SJSA1 (cell line): Measurements from ENCODE around the gene RDH13. TPM values are rescaled to one million over a fixed set of nuclear protein-coding genes. Genes with fewer than 3 reads are reported as not detected.
"Not testable (repeated sequence)": the region's sequence is repeated elsewhere in the genome, so short reads cannot be mapped to it uniquely, and the experiment has no call there.

Experiments used
- DNase-seq, 2 experiments: peaks; one replicate each; pipeline ENCODE4 v3.0.0-alpha.2; 2015 to 2020; ENCODE audit warnings: low spot score in 2 of 2, low read depth in 1 of 2
- H3K27ac ChIP-seq: fragments of 250-450 bp; sonication (Bioruptor Pico); 2 replicates; pipeline ENCODE4 v1.5.1; 2020; ENCODE audit warnings: mild to moderate bottlenecking, moderate library complexity
- H3K27me3 ChIP-seq: fragments of 250-450 bp; sonication (Bioruptor Pico); replicated peaks from 2 replicates; pipeline ENCODE4 v1.5.1; 2020; ENCODE audit warnings: mild to moderate bottlenecking, moderate library complexity
- H3K36me3 ChIP-seq: fragments of 250-450 bp; sonication (Bioruptor Pico); 2 replicates; pipeline ENCODE4 v1.5.1; 2020; ENCODE audit warnings: mild to moderate bottlenecking
- H3K4me1 ChIP-seq: fragments of 250-450 bp; sonication (Bioruptor Pico); replicated peaks from 2 replicates; pipeline ENCODE4 v1.6.1; 2021; ENCODE audit warnings: mild to moderate bottlenecking
- H3K4me3 ChIP-seq: fragments of 250-450 bp; sonication (Bioruptor Pico); 2 replicates; pipeline ENCODE4 v1.5.1; 2020; ENCODE audit warnings: mild to moderate bottlenecking
- H3K9me3 ChIP-seq: fragments of 250-450 bp; sonication (Bioruptor Pico); replicated peaks from 2 replicates; pipeline ENCODE4 v1.5.1; 2020; ENCODE audit warnings: mild to moderate bottlenecking
- total RNA-seq: library from RNA; depleted of rRNA; stranded (reverse); fragments of >200 nt; shearing (Covaris generic); gene quantifications from 2 replicates; pipeline ENCODE4 v1.2.3, GENCODE V29; 2014

RDH13 gene
- total RNA-seq, 1 experiment from 2014 or later: 7.1 TPM

DNA sequence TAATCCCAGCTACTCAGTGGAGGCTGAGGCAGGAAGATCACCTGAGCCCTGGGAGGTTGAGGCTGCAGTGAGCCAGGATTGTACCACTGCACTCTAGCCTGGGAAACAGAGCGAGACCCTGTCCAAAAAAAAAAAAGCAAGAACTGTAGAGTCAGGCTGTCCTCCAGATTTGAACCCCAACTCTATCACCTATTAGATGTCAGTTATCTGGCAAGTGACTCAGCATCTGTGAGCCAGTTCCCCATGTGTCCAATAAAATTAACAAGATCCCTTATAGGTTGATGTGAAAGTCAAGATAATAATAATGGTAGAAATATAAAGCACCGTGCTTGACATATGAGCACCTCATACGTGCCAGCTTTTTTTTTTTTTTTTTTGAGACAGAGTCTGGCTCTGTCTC, 46.9 kb downstream of the RDH13 start:
- DNase-seq: no peak
- Histone ChIP-seq H3K9me3 (no peaks in the 10 kb centered on the region), H3K4me3 (no peak overlapping the region), H3K27me3 (peaks cover 15% of the 10 kb centered on the region; the same call in 1 of the 2 replicates), H3K4me1 (no peaks in the 10 kb centered on the region), H3K27ac (no peak overlapping the region), H3K36me3 (no peaks in the 10 kb centered on the region)

DNA sequence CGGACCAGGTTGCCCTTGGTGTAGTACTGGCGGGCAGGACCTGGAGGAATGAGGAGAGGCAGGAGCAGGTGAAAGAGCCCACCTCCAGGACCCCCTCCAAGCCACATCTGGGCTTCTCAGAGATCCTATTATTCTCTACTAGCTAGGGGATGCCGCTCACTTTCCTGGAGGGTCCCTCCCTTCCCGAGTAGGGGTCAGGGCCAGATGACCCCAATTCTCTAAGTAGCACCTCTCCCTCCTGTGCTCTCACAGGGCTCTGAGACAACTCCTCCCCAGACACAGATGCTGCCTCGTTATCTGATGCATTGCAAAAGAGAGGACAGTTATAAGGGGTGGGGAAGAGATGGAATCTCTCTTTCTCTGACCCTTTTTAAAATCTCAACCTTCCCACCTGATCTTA, 47.8 kb downstream of the RDH13 start:
- H3K27ac ChIP-seq: no peak overlapping the region
- H3K4me1 ChIP-seq: no peaks in the 10 kb centered on the region
- H3K9me3 ChIP-seq: no peaks in the 10 kb centered on the region
- DNase-seq: no peak
- peaks cover 15% of the 10 kb centered on the region; the same call in 1 of the 2 replicates for H3K27me3 ChIP-seq
- H3K4me3 ChIP-seq: no peak overlapping the region
- H3K36me3 ChIP-seq: no peaks in the 10 kb centered on the region

DNA sequence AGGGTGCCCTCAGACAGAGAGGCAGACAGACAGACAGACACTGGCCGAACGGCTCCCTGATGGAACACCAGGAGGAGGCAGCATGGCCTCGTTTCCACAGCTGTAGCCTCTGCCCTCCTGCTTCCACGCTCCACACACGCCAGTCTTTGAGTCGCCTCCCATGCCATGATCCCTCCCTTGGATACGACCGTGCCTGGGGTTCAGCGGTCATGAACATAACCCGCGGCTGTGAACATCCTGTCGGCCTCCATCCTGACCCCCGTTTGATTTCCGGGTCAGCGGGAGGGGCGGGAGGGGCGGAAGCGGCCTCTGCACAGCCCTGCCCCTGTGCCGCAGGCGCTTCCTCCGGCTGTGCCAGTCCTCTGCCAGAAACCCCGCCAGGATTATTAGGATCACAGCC, 48.2 kb downstream of the RDH13 start:
- Histone ChIP-seq H3K27me3 (peaks cover 15% of the 10 kb centered on the region; the same call in 1 of the 2 replicates), H3K4me3 (no peak overlapping the region), H3K4me1 (no peaks in the 10 kb centered on the region), H3K9me3 (no peaks in the 10 kb centered on the region), H3K27ac (no peak overlapping the region), H3K36me3 (no peaks in the 10 kb centered on the region)
- DNase-seq: no peak

GRCh38 chr19:55013596-55013995, 49.4 kb downstream of the RDH13 start:
- Histone ChIP-seq H3K36me3 (no peaks in the 10 kb centered on the region), H3K27me3 (peaks cover 15% of the 10 kb centered on the region; the same call in 1 of the 2 replicates), H3K27ac (no peak overlapping the region), H3K9me3 (no peaks in the 10 kb centered on the region), H3K4me3 (no peak overlapping the region), H3K4me1 (no peaks in the 10 kb centered on the region)
- DNase-seq: no peak

DNA sequence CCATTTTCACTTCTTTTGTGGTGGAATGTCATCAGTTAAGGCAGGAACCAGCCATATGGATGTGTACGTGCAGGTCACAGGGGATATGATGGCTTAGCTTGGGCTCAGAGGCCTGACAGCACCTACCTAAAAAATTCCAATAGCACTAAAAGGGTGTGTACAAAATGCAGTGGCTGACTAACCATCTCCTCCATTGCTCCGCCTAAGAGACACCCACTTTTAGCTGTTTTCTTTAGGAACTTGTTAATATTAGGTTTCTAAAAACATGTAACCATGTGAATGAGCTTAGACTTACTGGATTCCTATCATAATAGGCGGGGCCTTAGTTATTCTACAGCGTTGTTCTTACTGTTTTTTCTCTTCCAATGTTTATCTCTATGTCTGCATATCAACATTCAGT, 50.6 kb downstream of the RDH13 start:
- Histone ChIP-seq H3K27ac (no peak overlapping the region), H3K4me3 (no peak overlapping the region), H3K4me1 (no peaks in the 10 kb centered on the region), H3K27me3 (peaks cover 15% of the 10 kb centered on the region; the same call in 1 of the 2 replicates), H3K36me3 (no peaks in the 10 kb centered on the region), H3K9me3 (no peaks in the 10 kb centered on the region)
- no peak for DNase-seq

GRCh38 chr19:55010561-55010960, 52.4 kb downstream of the RDH13 start:
- H3K27me3 ChIP-seq: peaks cover 15% of the 10 kb centered on the region; the same call in 1 of the 2 replicates
- H3K27ac ChIP-seq, H3K36me3 ChIP-seq, H3K9me3 ChIP-seq, H3K4me1 ChIP-seq, H3K4me3 ChIP-seq, DNase-seq: not testable (repeated sequence)

GRCh38 chr19:55008781-55009180, 54.2 kb downstream of the RDH13 start:
- H3K27me3 ChIP-seq, H3K4me1 ChIP-seq, H3K4me3 ChIP-seq, DNase-seq, H3K9me3 ChIP-seq, H3K27ac ChIP-seq, H3K36me3 ChIP-seq: not testable (repeated sequence)

GRCh38 chr19:55008189-55008588, 54.8 kb downstream of the RDH13 start:
- not testable (repeated sequence) for DNase-seq, H3K4me1 ChIP-seq

DNA sequence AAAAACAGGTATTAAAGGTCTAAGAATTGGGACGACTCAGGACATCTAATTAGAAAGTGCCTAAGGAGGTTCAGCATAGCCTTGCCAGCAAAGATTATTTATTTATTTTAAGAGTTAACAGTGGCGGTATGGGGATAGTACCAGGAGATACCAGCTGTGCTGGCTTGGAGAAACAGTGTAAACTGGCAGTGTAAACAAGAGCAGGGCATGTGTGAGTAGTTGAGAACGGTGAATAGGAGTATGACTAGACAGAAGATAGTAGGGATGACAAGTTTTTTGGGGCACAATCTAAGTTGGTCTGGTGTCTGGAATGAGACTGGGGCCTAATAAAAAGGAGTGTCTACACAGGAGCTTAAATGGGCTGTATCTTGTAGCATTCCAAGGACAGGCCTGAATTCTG, 55.4 kb downstream of the RDH13 start:
- not testable (repeated sequence) for H3K4me1 ChIP-seq, H3K4me3 ChIP-seq, DNase-seq, H3K27ac ChIP-seq, H3K9me3 ChIP-seq, H3K36me3 ChIP-seq, H3K27me3 ChIP-seq

More at GRCh38 chr19:55008189-55008588, 54.8 kb downstream of the RDH13 start:
- not testable (repeated sequence) for H3K9me3 ChIP-seq, H3K4me3 ChIP-seq, H3K27ac ChIP-seq, H3K36me3 ChIP-seq, H3K27me3 ChIP-seq

- not testable (repeated sequence) for H3K36me3 ChIP-seq, DNase-seq, H3K4me1 ChIP-seq, H3K27me3 ChIP-seq, H3K9me3 ChIP-seq, H3K27ac ChIP-seq, H3K4me3 ChIP-seq
Measured at GRCh38 chr19:55006795-55007194, 56.2 kb downstream of the RDH13 start.

DNA sequence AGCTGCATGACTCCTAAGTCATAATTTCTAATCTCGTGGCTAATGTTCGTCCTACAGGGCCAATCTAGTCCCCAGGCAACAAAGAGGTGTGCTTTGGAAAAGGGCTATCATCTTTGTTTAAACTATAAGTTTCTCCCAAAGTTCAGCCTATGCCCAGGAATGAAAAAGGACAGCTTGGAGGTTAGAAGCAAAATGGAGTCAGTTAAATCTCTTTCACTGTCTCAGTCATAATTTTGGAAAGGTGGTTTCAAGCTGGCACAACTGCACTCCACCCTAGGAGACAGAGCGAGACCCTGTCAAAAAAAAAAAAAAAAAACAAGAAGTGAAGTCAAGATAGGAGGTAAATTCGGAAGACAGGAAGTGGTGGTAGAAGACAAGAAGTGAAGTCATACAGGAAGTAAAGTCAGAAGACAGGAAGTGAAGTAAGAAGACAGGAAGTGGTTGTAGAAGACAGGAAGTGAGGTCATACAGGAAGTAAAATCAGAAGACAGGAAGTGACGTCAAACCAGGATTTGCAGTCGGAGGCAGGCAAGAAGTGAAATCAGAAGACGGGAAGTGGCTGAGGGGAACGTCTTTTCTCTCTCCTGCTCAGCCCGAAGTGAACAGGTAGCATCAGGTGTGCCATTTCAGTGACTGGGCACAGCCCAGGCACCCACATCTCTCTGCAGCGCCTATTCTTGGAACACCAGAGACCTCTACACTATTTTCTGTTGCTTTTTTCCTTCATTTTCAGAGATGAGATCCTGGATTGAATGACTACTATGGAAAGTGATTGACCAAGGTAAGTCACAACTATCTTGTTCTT, 57.1 kb downstream of the RDH13 start:
- Histone ChIP-seq H3K9me3 (no peaks in the 10 kb centered on the region), H3K4me3 (no peak overlapping the region), H3K27me3 (no peaks in the 10 kb centered on the region), H3K27ac (no peak overlapping the region), H3K4me1 (no peaks in the 10 kb centered on the region), H3K36me3 (no peaks in the 10 kb centered on the region)
- DNase-seq: no peak

DNA sequence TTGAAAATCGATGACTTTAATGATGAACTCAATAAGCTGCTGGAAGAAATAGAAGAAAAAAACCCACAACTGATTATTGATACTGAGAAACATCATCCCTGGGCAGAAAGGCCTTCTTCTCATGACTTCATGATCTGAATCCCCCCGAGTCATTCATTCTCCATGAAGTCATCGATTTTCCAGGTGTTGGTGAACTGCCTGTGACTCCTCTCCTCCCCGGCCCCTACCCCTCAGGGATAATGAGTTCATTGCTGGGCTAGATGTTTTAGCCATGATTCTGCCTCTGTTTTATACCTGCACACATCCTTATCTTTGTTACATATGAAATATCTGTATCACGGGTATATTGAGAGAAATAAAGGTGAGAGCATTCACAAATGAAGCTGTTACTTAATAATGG, 62.2 kb downstream of the RDH13 start:
- no peak overlapping the region for H3K4me3 ChIP-seq
- no peak for DNase-seq
- no peaks in the 10 kb centered on the region for H3K9me3 ChIP-seq
- H3K27ac ChIP-seq: no peak overlapping the region
- no peaks in the 10 kb centered on the region for H3K4me1 ChIP-seq
- no peaks in the 10 kb centered on the region for H3K36me3 ChIP-seq
- H3K27me3 ChIP-seq: no peaks in the 10 kb centered on the region

GRCh38 chr19:54998751-54999239, 64.2 kb downstream of the RDH13 start:
- H3K4me1 ChIP-seq, H3K27ac ChIP-seq, DNase-seq, H3K9me3 ChIP-seq, H3K4me3 ChIP-seq, H3K36me3 ChIP-seq, H3K27me3 ChIP-seq: not testable (repeated sequence)

GRCh38 chr19:54995561-54995960, 67.4 kb downstream of the RDH13 start:
- Histone ChIP-seq H3K36me3 (no peaks in the 10 kb centered on the region), H3K27me3 (0 out of 2 replicates have a peak, but pooled peaks cover 5% of the 10 kb centered on the region), H3K9me3 (no peaks in the 10 kb centered on the region), H3K27ac (no peak overlapping the region), H3K4me1 (no peaks in the 10 kb centered on the region), H3K4me3 (no peak overlapping the region)
- DNase-seq: no peak
